Jurkat, Clone E6-1 (cell line): Measurements from ENCODE around the gene KDM3A.
A peak's percentile ranks its signal among the peaks of the same experiment; 100 is the strongest.

ENCODE experiments used
- DNase-seq: peaks from one replicate; pipeline ENCODE4 v3.0.0-alpha.2; 2011; ENCODE audit warnings: low read depth, low spot score
- H3K4me3 ChIP-seq: 2 replicates; pipeline ENCODE4 v1.5.1; 2011; ENCODE audit warnings: mild to moderate bottlenecking, low read length, control low read depth, moderate library complexity

The KDM3A gene

DNA sequence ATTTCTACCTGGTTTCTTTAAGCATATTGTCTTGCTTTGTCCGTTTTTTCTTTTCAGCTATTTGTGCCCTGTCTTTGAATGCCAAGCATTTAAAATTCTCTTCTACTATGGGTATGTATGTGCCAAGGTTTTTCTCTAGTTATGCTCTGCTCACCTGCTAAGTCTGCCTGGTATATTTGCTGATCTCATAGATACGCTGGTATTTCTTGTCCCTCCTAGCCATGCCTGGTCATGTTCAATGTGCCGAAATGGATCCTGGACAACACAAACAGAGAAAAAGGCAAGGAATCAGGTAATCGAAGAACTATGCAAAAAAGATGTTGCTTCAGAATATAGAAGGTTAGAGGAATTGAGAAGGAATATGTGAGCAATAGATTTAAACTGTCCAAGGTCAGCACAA lies 14.9 kb upstream of the KDM3A start:
- no peak overlapping the region for H3K4me3 ChIP-seq
- DNase-seq = no peak

DNA sequence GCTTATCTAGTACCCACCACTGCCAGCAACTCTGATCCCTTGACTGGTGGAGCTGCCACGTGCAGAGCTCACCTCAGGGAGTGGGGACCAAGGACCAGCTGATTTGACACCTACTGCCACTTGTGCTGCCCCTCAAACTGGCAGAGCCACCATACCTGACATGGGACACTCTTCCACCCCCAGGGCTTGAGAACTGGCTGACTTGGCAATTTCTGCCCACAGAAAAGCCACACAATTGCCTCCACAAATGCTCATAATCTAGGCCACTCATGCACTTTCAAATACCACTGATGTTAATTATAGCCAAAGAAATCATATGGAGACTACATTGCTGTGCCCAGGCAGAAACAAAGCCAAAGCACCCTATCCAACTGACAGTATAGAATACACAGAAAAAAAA lies 11.8 kb upstream of the KDM3A start:
- DNase-seq = no peak
- H3K4me3 ChIP-seq = no peak overlapping the region

DNA sequence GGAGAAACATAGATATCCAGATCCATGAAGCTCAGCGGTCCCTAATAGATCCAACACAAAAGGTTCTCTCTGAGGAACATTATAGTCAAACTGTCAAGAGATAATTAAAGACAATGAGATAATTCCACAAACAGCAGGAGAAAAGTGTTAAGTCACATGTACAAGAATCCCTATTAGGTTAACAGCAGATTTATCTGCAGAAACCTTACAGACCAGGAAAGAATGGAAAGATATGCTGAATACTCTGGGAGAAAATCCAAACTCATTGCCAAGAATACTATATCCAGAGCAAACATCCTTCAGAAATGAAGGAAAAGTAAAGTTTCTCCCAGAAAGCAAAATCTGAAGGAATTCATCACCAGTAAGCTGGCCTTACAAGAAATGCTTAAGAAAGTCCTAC lies 10.8 kb upstream of the KDM3A start:
- DNase-seq = no peak
- H3K4me3 ChIP-seq = no peak overlapping the region

DNA sequence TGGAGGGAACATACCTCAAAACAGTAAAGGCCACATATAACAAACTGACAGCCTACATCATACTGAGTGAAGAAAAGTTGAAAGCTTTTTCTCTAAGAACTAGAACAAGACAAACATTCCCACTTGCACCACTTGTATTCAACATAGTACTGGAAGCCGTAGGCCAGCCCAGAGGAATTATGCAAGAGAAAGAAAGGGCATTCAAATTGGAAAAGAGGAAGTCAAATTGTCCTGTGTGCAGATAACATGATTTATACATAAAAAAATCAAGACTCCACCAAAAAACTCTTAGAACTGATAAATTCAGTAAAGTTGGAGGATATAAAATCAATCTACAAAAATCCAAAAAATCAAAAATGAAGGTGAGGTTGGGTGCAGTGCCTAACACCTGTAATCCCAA lies 8.0 kb upstream of the KDM3A start:
- no peak for DNase-seq
- no peak overlapping the region for H3K4me3 ChIP-seq

DNA sequence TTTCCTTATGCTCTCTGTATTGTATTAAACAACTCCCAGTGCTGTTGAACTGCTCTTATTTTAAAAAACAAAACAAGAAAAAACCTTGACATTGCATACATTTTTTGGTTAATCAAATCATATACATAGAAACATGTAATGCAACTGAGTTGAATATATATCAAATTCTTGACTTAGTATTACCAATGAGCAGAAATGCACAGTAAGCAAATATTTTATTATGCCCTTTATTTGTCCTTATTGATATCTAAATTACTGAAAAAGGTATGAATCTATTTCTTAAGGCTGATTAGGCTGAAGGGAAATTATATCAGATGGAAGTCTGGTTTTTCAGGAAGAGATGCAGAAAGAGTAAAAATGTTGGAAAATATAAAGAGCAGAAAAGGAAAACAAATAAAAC lies 6.9 kb upstream of the KDM3A start:
- H3K4me3 ChIP-seq = no peak overlapping the region
- no peak for DNase-seq

DNA sequence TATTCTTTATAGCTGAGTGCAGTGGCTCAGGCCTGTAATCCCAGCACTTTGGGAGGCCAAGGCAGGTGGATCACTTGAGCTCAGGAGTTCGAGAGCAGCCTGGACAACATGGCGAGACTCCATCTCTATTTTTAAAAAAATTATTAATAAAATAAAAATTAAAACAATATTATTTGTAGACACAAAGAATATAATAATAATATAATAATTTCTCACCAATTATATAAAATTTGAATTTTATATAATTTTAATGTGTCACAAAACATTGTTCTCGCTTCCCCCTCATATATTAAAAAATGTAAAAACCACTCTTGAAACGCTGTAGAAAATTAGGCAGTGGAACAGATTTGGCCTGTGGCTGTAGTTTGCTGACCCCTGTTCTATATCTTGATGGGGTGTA lies 5.6 kb upstream of the KDM3A start:
- DNase-seq = no peak

DNA sequence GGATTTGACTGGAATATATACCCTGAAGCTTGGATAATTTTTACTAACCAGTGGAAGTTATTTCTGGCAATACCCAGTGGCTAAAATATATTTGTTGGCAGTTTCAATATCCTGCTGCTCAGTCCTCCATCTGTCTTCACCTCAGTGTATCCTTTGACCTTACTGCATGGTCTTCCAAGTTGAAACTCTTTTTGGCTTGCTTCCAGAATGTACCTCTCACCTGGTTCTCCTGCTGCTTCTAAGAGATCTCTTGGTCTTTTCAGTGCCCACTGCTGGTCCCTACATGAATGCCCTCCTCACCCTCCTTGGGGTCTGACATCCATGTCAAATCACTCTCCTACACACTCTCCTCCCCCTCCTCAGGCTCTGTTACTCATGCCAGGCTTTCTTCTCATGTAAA lies 4.8 kb upstream of the KDM3A start:
- no peak overlapping the region for H3K4me3 ChIP-seq
- DNase-seq = no peak

More for the DNA sequence above, 5.6 kb upstream of the KDM3A start:
- H3K4me3 ChIP-seq = no peak overlapping the region

DNA sequence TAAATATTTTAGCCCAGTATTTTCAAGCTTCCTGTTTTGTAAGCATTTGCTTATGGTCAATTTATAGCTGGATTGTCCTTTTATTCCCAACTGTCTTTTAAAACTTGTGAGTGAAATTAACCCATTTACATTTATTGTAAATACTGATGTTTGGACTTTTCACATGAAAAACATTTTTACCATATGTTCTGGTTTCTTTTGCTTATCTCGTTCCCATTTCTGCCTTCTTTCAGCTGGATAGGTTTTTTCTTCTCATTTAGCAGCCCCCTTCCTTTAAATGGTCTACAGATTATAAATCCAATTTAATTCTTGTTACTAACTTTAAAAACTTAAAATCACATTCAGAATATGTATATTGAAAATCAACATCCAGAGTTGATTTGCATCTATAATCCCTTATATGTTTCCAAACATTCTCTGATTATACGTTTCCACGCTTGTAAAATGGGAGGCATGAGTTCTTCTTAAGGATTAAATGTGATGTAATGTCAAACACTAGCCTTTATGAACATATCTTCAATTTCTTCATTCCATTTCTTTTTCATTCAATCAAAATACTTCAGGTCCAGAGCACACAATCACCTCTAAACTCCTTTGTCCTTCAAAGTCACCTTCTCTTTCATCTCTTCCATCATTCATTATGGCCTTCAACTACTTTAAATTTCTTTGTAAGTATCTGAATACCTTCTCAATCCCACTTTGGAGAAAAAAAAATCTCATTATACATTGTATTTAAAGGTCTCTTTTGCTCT lies 1.1 kb upstream of the KDM3A start:
- no peak overlapping the region for H3K4me3 ChIP-seq
- peak; percentile 9 for DNase-seq

DNA sequence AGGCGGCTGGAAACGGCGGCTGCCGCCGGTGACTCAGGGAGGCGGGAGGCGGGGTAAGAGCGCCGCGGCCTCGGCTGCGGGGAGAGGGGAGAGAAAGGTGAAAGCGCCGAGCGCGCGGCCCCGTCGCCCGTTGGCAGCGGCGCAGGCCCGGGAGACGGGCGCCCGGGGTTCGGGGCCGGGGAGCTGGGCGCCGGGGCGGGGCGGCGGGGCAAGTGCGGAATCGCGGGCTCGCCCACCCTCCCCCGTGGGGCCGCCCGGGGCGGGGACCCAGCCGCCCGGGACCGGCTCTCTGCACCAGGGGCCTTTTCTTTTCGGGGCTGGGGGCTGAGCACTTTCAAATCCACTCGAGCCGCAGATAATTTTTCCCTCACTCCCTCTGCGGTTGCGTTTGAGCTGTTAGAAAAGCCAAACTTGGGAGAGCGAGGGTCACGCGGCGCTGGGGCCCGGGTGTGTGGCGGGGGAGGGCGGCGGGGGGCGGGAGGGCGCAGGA lies 266 bp downstream of the KDM3A start:
- DNase-seq = no peak
- peak overlapping the region; percentile 81 for H3K4me3 ChIP-seq

DNA sequence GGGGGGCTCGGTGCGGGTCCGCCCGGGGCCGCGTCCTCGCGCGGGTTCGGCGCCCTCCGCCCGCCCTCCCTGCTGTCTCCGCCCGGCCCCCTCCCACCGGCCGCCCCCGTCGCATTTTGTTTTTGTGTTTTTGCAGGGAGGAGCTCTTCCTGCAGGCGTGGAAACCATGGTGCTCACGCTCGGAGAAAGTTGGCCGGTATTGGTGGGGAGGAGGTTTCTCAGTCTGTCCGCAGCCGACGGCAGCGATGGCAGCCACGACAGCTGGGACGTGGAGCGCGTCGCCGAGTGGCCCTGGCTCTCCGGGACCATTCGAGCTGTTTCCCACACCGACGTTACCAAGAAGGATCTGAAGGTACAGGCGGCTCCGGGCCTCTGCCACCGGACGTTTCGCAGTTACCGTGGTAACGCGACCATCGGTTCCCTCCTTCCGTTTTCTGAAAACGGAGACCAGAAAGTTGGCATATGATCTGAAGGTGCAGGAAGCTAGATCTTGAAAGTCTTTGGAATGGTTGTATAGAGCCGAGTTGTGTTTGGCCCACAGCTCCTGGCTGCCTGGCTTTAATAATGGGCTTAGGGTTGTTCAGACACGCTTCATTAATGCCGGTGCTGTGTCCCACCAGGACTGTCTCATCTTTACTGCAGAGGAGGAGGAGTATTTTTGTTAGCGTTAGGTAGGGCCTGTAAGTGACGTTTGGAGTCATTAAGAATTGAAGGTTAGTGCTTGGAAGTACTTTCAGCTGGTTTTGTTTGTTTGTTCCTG lies 891 bp downstream of the KDM3A start:
- H3K4me3 ChIP-seq = peak overlapping the region; percentile 81
- DNase-seq = peak; percentile 63

DNA sequence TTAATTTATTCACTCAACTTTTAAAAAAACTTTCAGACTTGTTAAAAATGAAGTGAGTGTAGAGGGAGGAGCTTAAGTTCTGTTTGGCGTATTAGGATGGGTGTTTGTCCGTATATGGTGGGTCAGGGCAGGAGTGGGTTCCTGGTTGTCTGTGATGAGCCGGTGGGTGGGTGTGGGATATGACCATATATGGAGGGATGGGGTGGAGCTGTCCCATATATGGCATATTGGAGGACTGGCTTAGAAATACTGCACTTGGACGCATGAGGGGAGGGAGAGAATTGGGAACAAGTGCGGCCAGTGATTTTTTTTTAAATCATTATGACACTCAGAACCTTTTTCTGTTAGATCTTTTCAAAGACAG lies 1.5 kb downstream of the KDM3A start:
- peak overlapping the region; percentile 81 for H3K4me3 ChIP-seq
- peak; percentile 69 for DNase-seq

DNA sequence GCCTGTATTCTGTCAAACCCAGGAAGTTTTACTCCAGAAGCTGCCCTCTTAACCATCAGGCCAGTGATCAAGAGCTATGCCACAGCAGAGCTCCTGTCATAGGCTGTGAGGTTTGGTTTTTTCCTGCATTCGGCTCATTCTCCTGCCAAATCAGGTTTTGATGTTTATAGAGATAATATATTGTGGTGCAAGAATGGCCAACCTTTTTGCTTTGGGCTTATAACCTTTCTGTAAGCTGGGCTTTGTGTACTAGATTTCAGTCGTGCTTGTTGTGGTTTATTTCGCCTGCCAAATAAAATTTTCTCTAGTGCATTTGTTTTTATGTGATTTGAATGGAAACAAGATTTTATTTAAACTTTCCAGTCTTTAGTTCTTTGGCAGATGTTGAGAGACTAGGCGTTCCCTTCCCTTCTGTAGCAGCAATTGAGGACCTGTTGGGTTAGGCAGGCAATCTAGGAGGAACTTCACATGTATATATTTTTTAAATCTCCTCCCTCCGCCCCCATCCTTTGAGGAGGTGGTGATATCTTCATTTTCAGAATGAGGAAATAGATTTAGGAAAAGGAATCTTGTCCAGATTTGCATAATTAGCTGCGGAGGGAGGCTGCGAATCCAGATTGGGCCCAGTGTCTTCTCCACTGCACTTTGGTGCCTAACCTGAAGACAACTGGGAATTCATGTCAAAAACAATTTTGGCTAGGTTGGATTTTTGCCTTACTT lies 2.6 kb downstream of the KDM3A start:
- DNase-seq = no peak
- no peak overlapping the region for H3K4me3 ChIP-seq

DNA sequence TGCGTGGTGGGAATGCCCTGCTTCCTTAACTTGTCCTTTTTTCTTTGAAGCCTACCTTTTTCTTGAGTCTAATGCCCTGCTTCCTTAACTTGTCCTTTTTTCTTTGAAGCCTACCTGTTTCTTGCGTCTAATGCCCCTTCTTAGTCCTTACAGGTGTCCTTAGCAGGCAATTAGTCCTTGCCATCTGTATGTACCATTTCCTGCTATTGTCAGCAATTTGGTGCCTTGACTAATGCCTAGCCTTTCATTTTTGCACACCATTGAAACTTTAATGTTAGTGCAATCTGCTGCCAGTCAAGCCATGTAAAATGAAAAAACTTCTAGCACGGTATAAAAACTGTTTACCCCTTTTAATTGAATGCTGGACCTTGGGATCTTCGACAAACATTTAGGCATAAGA lies 4.3 kb downstream of the KDM3A start:
- no peak for DNase-seq

DNA sequence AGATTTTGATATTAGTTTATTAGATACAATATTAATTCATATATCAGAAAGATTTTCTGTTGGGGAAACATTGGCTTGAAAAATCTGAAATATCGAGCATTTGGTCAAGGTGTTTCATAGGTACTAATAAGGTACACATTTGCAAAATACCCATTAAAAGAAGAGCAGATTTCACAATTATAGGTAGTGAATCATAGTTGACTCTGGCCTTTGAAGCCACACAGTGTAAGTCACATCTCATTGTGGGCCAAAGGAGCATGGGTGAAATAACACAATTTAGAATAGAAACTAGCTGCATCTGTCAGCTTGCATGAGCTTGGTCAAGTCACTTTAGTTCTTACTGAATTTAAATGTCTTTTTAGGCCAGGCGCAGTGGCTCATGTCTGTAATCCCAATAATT lies 4.9 kb downstream of the KDM3A start:
- H3K4me3 ChIP-seq = no peak overlapping the region
- DNase-seq = no peak

More for the DNA sequence above, 4.3 kb downstream of the KDM3A start:
- H3K4me3 ChIP-seq = no peak overlapping the region

DNA sequence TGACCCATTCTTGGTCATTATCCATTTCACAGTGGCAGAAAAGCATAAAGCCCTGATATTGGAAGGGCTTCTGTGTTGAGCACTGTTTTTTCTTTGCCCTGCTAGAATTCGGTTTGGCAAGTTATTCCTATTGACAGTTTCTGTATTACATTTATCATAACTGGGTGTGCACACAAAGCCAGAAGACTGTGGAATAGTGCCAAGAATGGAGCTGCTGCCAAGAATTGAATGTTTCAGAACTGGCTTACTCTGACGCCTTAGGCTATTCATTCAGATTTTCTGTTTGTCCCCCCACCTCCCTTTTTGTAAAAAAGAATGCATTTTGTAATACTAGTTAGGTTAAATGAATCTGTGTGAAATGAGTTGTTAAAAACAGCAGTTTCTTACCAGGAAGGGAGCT lies 12.7 kb downstream of the KDM3A start:
- no peak overlapping the region for H3K4me3 ChIP-seq
- DNase-seq = no peak

DNA sequence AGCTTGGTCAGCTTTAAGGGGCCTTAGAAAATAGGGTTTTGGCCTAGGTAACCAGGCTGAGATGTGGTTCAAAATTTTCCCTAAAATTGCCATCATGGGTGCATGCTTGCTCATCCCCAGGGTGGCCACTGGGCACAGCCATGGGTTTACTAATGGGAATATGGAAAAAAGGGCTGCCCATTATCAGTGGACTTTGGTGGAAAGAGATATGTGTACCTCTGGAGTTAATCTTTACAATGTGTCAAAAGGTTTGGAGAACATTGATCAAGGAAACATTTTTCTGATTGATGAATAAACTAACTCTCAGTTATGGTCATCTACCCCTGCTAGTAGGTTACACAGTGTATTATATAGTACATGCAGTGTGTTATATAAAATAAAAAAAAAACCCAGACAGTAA lies 13.1 kb downstream of the KDM3A start:
- DNase-seq = no peak
- H3K4me3 ChIP-seq = no peak overlapping the region

DNA sequence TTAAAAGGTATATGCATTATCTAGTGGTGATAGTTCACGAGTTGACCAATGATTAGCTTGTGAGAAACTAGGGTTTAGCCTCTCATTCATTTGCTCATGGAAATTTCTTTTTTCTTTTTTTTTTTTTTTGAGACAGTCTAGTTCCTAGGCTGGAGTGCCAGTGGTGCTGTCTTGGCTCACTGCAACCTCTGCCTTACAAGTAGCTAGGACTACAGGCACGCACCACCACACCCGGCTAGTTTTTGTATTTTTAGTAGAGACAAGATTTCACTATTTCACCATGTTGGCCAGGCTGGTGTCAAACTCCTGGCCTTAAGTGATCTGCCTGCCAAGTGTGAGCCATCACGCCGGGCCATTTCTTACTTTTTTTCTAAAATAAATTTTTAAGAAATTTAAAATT lies 14.0 kb downstream of the KDM3A start:
- DNase-seq = no peak
- H3K4me3 ChIP-seq = no peak overlapping the region

DNA sequence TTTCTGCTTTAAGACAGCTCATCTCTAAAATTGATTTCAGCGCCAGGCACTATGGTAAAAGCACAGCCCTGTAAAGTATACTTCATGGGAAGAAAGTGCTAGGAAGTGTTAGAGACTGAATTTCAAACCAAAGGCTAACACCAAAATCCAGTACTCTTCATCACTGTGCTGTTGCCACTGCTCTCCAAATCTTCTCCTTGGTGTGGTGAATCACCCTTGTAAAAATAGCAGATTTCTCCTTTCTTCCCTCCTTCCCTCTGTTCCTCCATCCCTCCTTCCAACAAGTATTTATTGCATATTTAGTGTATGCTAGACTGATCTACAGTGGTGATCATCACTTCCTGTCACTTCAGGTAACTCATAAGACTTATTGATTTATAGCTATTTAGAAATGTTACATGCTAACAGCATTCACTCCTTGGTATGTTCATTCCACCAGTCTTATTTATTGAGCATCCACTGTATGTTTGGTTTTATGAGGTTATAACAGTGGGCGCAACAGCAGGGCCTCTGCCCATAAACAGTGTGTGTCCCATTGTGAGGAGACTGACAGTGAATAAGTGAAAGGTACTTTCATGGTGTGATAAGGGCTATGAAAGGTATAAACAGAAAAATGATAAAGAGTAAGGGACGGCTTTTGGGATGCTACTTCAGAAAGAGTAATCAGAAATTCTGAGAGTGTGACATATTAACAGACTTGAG lies 20.0 kb downstream of the KDM3A start:
- DNase-seq = no peak

DNA sequence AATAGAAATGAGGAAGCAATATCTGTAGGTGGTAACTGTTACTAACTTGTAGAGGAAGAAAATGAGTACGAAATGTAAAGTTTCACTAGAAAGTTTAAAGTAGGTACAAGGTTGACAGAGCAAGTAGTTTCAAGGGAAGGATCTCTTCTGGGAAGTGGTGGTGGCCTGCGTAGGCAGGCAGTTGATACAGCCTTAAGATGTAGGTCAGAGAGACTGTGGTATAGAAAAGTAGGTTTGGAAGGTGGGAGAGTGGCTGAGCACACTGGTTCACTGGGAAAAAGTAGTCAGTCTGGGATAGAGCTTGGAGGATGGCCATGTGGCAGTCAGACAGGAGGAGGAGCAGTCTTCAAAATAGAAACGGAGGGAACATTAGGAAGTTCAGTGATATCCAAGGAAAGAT lies 23.5 kb downstream of the KDM3A start:
- no peak overlapping the region for H3K4me3 ChIP-seq
- no peak for DNase-seq

More for the DNA sequence above, 20.0 kb downstream of the KDM3A start:
- H3K4me3 ChIP-seq = no peak overlapping the region
